Measurements from ENCODE around the gene TCEANC2. TPM values are rescaled to one million over a fixed set of nuclear protein-coding genes. Genes with fewer than 3 reads are reported as not detected.

Gene TCEANC2
- polyA plus RNA-seq, 1 donor from 2014 or later: 4.4 TPM

- Histone ChIP-seq H2AFZ (ENCODE audit: low read depth, low read length) (no peak overlapping the region), H3K9me2 (ENCODE audit: insufficient read depth, low read length) (no peaks in the 10 kb centered on the region), H3F3A (ENCODE audit: insufficient read depth, low read length, poor library complexity, severe bottlenecking) (no peaks in the 10 kb centered on the region), H3K36me3 (ENCODE audit: insufficient read depth, low read length) (no peaks in the 10 kb centered on the region), H4K20me1 (ENCODE audit: insufficient read depth) (no peaks in the 10 kb centered on the region), H3K9me3 (ENCODE audit: low read length) (no peaks in the 10 kb centered on the region), H3K4me3 (ENCODE audit: low read length) (no peak overlapping the region), H3K27ac (ENCODE audit: low read length) (no peak overlapping the region), H3K4me2 (ENCODE audit: low read length) (no peak overlapping the region), H3K9ac (ENCODE audit: low read length) (no peak overlapping the region), H3K79me2 (replicated peaks; ENCODE audit: insufficient read depth, low read length) (no peaks in the 10 kb centered on the region), H3K27me3 (ENCODE audit: insufficient read depth, low read depth, low read length) (no peaks in the 10 kb centered on the region)
- TF ChIP-seq EZH2 (IDR thresholded peaks at IDR 0.05; ENCODE audit: borderline replicate concordance, insufficient read depth, low read length, poor library complexity, severe bottlenecking) (no peak), RAD21 (conservative IDR thresholded peaks at IDR 0.05) (no peak)
Measured at GRCh38 chr1:54126271-54126815, 72.9 kb downstream of the TCEANC2 start.

- Histone ChIP-seq H3K9ac (ENCODE audit: low read length) (no peak overlapping the region), H3K9me3 (ENCODE audit: low read length) (no peaks in the 10 kb centered on the region), H3K79me2 (replicated peaks; ENCODE audit: insufficient read depth, low read length) (no peaks in the 10 kb centered on the region), H3F3A (ENCODE audit: insufficient read depth, low read length, poor library complexity, severe bottlenecking) (no peaks in the 10 kb centered on the region), H4K20me1 (ENCODE audit: insufficient read depth) (no peaks in the 10 kb centered on the region), H3K27me3 (ENCODE audit: insufficient read depth, low read depth, low read length) (no peaks in the 10 kb centered on the region), H3K4me2 (ENCODE audit: low read length) (no peak overlapping the region), H3K4me3 (ENCODE audit: low read length) (no peak overlapping the region), H3K27ac (ENCODE audit: low read length) (no peak overlapping the region), H3K9me2 (ENCODE audit: insufficient read depth, low read length) (no peaks in the 10 kb centered on the region), H3K36me3 (ENCODE audit: insufficient read depth, low read length) (no peaks in the 10 kb centered on the region), H2AFZ (ENCODE audit: low read depth, low read length) (no peak overlapping the region)
- TF ChIP-seq MXI1 (conservative IDR thresholded peaks at IDR 0.05; ENCODE audit: poor library complexity, severe bottlenecking): no peak
- TF ChIP-seq EP300 (conservative IDR thresholded peaks at IDR 0.05; ENCODE audit: poor library complexity, severe bottlenecking): no peak
- TF ChIP-seq CTCF (IDR thresholded peaks at IDR 0.05; ENCODE audit: poor library complexity, severe bottlenecking): no peak
- TF ChIP-seq EZH2 (IDR thresholded peaks at IDR 0.05; ENCODE audit: borderline replicate concordance, insufficient read depth, low read length, poor library complexity, severe bottlenecking): no peak
- no peak for TF ChIP-seq RAD21 (conservative IDR thresholded peaks at IDR 0.05)
- no peak for TF ChIP-seq SMC3 (conservative IDR thresholded peaks at IDR 0.05; ENCODE audit: poor library complexity)
- no peak for TF ChIP-seq TAF1 (IDR thresholded peaks at IDR 0.05; ENCODE audit: low read depth)
- TF ChIP-seq REST (IDR thresholded peaks at IDR 0.05; ENCODE audit: borderline replicate concordance): no peak
- TF ChIP-seq POLR2AphosphoS5 (IDR thresholded peaks at IDR 0.05): no peak
Measured at GRCh38 chr1:54127594-54128300, 74.3 kb downstream of the TCEANC2 start.
